GM19023 (cell line): ENCODE data around the gene CWF19L1.
"Not testable (repeated sequence)": the region's sequence is repeated elsewhere in the genome, so short reads cannot be mapped to it uniquely, and the experiment has no call there.

Source experiments
- ATAC-seq: cut with Tn5 transposase; IDR thresholded peaks from one replicate; pipeline ENCODE4 v1.9.1; 2021; ENCODE audit warnings: mild to moderate bottlenecking, moderate library complexity; ENCODE audit not compliant: unreplicated experiment

Gene CWF19L1

DNA sequence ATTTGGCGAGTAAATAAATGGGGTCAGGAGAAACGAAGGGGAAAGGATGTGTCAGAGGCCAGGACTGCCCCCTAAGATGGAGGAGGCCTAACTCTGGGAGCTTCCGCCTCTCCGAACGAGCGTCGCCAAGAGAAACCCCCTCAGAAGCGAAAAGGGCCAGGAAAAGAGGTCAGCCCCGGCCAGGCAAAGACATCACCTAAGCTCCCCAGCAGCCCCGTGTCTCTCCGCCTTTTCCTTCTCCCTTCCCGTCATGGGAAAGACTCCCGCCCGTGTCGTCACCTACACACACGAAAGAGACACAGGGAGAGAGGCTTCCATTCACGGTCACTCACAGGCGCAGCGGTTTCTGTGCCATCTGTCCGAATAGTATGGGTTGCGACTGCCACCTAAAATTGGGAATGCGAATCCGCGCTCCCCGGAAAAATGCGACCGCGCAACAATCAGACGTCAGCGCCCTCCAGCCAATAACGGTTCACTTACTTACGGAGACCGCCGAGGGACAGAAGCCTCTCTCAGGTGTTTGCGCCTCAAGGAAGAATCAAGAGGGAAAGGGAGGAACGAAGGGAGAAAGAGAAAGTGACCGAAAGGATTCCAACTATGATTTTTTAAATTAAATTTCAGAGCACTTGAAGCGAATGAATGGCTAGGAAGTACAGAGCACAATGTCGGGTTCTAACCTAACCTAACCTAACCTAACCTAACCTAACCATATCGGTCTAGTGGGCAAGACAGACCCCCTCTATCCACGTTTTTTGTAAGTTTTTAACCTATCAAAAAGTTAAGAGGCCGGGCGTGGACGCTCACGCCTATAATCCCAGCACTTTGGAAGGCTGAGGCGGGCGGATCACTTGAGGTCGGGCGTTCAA, at the start of gene CWF19L1:
CWF19L1 (minus strand) TSS at position 400 of the 866 bp plus-strand sequence; CDS start at position 355, 45 bp downstream.
- peak; percentile 70 for ATAC-seq

DNA sequence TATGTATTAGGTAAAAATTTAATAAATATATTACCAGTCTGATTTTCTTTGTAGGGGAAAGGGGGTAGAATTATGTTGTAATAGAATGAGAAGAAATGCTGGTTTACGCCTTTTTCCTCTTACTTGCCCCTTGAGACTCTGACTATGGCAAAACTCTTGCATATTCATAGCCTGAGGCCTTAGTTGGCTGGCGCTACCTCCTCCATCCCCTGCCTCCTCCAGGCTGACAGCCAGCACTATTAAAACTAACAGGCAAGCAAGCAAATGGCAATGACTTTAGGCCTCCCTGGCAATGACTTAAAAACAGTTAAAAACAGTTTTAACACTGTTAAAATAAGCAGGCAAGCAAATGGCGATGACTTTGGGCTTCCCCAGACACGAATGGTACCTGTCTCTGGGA, 48.2 kb upstream of the CWF19L1 start:
- ATAC-seq: no peak

DNA sequence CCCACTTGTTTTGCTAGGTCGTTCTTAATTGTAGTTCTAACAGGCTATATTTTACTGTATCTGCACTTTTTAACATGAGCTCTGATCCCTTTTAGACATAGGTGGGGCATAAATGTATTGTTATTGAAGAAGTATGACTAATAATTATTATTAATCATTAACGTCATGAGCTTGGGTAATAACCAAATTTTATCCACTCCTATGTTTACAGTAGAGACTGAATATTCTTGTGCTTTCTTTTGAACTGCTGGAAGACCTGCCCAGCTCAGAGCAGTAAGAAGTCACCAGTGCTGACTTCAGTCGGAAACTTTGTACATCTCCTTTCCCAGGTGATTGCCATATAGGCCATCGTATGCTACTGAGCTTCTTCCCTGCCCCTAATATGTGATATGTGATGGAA, 43.9 kb upstream of the CWF19L1 start:
- no peak for ATAC-seq

DNA sequence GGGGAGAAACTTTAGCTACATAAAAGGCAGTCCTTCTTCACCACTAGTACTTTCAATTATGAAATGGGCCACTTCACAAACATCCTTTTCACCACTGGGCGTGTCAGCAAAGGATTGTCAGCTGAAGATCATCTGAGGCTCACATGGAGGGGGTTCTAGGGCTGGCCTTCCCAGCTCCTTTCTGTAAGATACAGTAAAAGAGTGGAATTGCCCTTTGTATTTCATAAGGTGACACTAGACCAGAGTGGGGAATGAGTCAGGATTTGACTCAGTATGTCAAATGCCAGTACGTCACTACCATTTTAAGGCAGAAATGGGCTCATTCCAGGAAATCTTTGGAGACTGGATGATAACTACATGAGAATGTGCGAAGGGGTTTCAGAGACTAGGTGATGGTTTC, 40.2 kb upstream of the CWF19L1 start:
- no peak for ATAC-seq

DNA sequence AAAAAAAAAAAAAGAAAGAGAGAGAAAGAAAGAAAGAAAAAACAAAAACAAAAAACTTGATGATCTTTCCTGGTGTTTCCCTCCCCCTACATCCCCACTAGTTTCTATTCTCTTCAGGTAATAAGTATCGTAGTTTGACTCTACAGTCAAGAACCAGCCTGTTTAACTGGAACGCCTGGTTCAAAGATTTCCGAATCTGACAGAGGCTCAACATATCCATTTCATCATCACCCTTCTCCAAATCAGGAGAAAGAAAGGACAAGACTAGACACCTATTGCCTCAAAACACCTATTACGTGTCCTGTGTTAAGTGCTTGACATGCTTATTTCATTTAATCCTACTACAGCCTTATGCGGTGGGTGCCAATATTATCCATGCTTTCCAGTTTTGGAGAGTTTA, 39.4 kb upstream of the CWF19L1 start:
- ATAC-seq: no peak

DNA sequence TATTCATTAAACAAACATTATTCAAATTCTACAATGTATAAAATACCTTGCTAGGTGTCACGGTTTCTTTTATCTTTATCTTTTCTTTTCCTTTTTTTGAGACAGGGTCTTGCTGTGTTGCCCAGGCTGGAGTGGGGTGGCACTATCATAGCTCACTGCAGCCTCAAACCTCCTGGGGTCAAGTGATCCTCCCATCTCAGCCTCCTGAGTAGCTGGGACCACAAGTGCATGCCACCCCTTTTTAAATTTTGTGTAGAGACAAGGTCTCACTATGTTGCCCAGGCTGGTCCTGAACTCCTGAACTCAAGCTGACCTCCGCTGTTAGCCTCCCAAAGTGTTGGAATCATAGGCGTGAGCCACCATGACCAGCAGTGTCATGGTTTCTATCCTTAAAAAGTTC, 37.0 kb upstream of the CWF19L1 start:
- no peak for ATAC-seq

DNA sequence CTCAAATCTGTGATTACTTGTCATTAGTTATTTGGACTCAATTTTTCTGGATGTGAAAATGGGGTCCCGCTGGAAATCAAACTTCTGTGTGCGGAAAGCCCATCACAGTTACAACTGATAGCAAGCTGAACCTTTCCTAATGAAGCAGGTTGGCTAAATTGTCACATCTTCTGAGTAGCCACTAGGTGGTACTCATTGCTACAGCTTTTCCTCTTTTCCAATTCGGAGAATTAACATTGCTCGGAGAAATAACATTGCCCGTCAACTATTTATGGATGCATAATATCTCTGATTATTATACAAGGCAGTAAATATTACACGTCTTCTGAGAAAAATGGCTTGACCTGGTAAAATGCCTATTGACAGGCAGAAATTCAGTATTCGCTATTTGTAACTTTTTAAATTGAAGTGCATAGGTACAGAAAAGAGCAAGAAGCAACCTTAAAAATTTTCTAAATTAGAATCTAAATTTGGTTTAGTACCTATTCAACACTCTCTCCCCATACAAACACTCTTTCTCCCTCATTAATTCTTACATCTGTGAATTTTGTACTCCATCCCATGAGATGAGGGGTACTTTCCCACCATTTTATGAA, 36.4 kb upstream of the CWF19L1 start:
- ATAC-seq: no peak

DNA sequence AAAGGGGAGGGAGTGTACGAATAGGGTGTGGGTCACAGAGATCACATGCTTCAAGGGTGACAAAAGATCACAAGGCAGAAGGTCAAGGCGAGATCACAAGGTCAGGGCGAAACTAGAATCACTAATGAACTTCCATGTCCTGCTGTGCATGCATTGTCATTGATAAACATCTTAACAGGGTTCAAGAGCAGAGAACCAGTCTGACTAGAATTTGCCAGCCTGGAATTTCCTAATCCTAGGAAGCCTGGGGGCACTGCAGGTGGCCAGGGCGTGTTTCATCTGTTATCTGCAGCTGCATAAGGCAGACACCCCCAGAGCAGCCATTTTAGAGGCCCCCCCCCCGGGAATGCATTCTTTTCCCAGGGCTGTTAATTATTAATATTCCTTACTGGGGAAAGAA, 33.7 kb upstream of the CWF19L1 start:
- not testable (repeated sequence) for ATAC-seq

DNA sequence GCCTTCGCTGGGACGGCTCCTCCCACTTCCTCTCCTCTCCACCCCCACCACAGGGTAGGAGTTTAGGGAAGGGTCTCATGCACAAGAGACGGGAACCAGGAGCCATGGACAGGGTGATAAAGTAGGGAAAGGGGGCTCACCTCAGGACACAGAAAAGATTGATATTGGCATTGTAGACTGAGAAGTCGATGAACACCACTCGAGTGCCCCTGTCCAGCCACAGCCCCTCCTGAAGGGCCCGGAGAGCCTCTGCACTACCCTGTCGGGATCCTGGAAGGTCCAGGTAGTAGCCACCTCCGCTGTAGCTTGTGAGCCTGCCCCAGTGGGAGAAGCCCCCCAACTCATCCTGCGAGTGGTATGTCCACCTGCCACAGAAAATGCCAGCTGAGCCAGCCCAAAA, 29.8 kb upstream of the CWF19L1 start:
- ATAC-seq: no peak

DNA sequence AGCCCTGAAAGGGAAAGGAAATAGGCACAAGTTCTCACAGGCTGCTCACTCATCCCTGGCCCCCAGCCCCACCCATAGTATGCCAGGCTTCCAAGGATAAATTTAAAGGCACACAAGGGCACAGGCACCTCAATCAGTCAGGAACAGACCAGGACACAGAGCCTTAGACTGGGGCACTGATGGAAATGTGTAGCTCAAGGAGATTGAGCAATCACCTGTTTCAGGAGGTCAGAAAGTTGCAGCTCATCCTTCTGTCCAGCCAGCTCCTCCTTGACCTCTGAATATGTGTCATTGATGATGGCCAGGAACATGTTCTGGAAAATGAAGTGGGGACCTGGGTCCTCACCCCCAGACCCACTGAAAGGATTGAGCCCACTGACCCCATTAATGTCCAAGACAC, 25.6 kb upstream of the CWF19L1 start:
- ATAC-seq: no peak

DNA sequence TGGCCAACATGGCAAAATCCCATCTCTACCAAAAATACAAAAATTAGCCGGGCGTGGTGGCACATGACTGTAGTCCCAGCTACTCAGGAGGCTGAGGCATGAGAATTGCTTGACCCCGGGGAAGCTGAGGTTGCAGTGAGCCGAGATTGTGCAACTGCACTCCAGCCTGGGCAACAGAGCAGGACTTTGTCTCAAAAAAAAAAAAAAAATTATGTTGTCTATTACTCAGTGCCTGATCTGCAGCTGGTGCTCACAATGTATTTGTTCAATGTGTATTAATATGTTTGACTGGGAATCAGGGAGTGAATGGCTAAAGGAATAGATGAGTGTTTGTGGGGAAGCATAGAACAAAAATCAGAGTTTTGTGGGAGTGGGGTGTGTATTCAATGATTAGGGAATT, 24.9 kb upstream of the CWF19L1 start:
- not testable (repeated sequence) for ATAC-seq

DNA sequence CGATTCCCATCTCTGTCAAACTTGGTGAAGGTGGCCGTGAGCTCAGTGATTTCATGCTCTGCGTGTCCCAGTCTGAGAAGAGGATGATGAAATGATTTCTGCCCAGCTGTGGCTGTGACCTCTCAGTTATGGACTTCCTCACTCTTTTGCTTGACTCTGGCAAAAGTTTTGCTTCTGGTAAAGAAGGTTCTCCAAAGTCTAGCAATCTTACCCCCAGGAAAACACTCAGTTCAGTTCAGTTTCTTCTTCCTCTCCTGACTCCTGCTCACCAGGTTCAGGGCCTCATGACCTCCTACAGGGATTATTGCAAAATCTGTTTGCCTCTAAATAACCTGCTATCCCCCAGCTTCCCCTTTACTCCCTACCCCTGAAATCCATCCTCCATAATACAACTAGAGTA, 23.9 kb upstream of the CWF19L1 start:
- no peak for ATAC-seq

DNA sequence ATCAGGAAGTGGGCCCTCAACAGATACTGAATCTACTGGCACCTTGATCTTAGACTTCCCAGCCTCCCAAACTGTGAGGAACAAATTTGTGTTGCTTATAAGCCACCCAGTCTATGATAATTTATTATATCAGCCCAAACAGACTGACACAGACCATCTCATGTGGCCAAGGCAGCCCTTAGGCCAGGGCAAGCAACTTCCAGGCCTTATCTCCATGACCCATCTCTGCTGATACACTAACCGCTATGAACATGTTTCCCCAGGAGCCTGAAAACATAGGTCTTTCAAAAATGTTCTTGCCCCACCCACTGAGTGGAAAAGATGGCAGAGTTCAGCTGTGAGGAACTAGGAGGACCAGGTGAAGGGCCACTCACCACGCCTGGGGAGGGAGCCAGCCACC, 22.2 kb upstream of the CWF19L1 start:
- ATAC-seq: no peak

DNA sequence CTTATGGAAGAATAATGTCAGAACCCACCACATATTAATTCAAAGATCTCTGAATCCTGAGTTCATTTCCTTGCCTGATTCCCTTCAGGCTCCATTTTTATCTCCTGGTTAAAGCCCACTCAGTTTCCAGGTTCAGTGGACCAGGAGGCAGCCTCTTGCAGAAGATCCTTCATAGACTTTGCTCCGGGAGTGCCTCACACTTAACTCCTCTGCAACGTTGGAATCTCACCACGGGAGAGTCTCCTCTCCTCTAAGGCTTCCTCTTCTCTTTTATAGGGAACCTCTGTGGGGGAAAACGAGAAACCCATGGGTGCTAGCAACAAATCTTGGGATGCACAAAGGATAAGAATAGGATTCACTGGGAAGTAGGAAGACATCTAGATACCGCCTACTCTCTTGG, 20.8 kb upstream of the CWF19L1 start:
- ATAC-seq: no peak

DNA sequence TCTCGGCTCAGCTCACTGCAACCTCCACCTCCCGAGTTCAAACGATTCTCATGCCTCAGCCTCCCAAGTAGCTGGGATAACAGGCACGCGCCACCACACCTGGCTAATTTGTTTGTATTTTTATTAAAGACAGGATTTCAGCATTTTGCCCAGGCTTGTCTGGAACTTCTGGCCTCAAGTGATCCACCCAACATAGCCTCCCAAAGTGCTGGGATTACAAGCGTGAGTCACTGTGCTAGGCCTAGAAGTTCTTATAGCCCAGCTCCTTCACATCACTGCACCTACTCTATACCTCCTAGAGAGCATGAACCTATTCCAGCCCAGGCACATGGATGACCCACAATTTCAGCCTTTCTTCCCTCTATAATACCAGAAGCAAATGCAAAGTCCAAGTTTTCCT, 20.3 kb upstream of the CWF19L1 start:
- no peak for ATAC-seq

DNA sequence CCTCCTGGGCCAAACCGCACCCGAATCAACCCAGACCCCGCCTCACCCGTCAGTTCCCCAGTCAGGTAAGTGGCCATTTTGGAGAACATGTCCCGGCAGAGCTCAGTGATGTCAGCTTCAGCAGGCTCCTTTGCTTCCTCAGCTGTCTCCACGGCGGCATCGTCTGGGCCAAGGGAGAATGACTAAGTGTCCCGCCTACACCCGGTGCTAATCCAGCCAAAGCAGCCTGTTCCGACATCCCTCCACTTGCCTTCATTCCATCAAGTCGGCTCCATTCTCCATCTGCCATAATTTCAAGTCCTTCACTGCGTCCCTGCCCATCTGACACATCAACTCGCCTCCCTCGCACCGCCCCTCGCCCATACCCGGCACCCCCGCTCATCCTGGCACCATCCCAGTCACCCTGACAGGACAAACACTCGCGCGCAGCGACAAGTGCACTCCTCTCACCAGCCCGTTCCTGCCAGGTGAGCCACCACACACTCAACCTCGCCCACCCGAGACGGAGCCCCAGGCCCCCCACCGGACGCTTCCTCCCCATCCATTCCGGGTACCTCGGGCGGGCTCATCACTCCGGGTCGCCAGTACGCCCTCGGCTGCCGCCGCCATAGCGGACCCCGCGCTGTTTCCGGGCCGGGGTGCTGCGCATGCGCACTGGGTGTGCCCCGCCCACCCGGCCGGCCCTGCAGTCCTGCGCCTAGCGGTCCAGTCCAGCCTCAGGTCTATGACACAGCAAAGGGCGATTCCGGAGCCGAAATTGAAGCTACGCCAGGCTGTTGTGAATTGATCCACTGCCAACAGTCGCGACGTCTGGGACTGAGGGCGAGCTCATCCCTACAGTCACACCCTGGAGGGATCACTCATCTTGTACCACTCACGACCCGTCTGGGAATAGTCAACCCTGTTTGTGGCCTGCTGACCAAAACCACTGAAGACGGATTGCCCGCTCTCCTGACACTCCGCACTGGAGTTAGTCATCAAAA, 18.9 kb upstream of the CWF19L1 start, which contains the start of gene BLOC1S2:
BLOC1S2 (minus strand) TSS at position 630 of the 983 bp plus-strand sequence; CDS start at position 609, 21 bp downstream.
- peak; percentile 91 for ATAC-seq

DNA sequence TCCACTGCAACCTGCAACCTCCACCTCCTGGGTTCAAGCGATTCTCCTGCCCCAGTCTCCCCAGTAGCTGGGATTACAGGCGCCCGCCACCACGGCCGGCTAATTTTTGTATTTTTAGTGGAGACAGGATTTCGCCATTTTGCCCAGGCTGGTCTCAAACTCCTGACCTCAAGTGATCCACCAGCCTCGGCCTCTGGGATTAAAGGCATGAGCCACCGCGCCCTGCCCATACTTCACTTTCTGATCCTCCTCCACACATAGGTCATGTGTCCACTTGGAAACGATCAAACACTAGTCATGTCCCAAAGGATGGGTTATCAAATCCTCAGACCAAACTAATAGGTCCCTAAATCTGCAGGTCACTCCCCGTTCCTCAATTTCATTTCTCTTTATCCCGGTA, 17.9 kb upstream of the CWF19L1 start:
- not testable (repeated sequence) for ATAC-seq

DNA sequence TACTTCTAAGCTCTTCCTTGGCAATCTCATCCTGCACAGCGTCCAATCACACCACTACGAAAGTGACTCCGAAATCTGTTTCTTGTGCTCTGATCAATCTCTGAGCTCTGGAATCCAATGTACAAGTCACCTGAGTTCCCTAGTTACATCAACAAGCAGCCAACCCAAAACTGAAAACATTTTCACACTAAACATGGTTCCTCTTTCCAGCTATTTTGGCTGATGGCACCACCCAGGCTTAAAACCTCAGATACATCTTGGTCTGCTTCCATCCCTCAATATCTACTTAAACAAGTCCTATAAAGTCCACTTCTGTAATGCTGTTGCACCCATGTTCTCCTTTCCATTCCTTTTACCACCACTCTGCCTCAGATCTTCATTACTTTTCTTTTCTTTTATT, 15.5 kb upstream of the CWF19L1 start:
- ATAC-seq: no peak

DNA sequence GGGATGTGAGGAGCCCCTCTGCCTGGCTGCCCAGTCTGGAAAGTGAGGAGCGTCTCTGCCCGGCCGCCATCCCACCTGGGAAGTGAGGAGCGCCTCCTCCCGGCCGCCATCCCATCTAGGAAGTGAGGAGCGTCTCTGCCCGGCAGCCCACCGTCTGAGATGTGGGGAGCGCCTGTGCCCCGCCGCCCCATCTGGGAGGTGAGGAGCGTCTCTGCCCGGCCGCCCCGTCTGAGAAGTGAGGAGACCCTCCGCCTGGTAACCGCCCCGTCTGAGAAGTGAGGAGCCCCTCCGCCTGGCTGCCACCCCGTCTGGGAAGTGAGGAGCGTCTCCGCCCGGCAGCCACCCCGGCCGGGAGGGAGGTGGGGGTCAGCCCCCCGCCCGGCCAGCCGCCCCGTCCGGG, 9.5 kb upstream of the CWF19L1 start:
- not testable (repeated sequence) for ATAC-seq

DNA sequence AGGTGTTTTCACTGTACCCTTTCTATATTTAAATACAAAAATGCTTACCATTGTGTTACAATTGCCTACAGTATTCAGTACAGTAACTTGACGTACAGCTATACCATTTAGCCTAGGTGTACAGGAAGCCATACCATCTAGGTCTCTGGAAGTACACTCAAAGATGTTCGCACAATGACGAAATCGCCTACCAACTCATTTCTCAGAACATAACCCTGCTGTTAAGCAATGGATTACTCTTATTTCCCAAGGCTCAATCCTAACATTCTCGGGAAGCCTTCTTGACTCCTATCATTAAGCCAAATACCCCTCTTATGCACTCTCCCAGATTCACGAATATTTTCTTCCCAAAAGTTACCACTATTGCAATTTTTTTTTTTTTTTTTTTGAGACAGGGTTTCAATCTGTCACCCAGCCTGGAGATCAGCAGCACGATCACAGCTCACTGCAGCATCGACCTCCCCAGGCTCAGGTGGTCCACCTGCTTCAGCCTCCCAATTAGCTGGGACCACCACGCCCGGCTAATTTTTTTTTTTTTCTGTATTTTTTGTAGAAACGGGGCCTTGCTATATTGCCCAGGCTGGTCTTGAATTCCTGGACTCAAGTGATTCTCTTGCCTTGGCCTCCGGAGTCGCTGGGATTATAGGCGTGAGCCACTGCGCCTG, 1.5 kb downstream of the CWF19L1 start:
- ATAC-seq: no peak

DNA sequence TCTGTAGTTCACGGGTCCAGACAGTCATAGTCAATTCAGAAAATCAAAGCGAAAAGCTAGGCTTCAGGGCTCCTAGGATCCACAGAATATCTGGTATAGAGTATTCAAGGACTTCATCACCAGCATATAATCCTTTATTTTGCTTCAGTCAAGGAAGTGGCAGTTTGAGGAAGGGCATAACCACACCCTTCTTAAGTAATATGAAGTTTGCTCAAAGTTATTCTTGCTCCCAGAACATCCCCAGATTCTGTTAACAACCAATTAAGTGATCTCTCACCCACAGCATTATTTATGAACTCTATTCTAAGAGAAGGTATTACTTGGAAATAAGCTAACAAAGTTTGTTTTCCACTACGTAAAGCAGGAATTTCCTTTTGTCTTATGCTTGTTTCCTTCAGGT, 13.2 kb downstream of the CWF19L1 start:
- no peak for ATAC-seq
